Fibroblast of lung (primary cell): ENCODE results near the gene TRAK1. TPM values are rescaled to one million over a fixed set of nuclear protein-coding genes. Genes with fewer than 3 reads are reported as not detected.
"Not testable (repeated sequence)": the region's sequence is repeated elsewhere in the genome, so short reads cannot be mapped to it uniquely, and the experiment has no call there.

ENCODE experiments used
- DNase-seq, 2 donors: peaks; one replicate each; pipeline versions ENCODE4 v3.0.0 to v3.0.0-alpha.2; 2010; ENCODE audit warnings: low read depth in 2 of 2
- H2AFZ ChIP-seq: 2 replicates; pipeline ENCODE4 v1.5.1; 2012; ENCODE audit warnings: low read length, control low read depth, inconsistent platforms
- H3K27ac ChIP-seq: 2 replicates; pipeline ENCODE4 v1.5.1; 2011; ENCODE audit warnings: low read length, control low read depth; ENCODE audit not compliant: insufficient read depth
- H3K27me3 ChIP-seq: 2 replicates; pipeline ENCODE4 v1.5.1; 2011; ENCODE audit warnings: mild to moderate bottlenecking, low read length; ENCODE audit not compliant: control insufficient read depth, insufficient read depth
- H3K36me3 ChIP-seq: 2 replicates; pipeline ENCODE4 v1.5.1; 2011; ENCODE audit warnings: low read length; ENCODE audit not compliant: control insufficient read depth, insufficient read depth
- H3K4me1 ChIP-seq: 2 replicates; pipeline ENCODE4 v1.5.1; 2011; ENCODE audit warnings: low read length; ENCODE audit not compliant: control insufficient read depth, insufficient read depth; ENCODE audit errors: extremely low read depth
- H3K4me2 ChIP-seq: 2 replicates; pipeline ENCODE4 v1.5.1; 2011; ENCODE audit warnings: low read length, control low read depth; ENCODE audit not compliant: insufficient read depth; ENCODE audit errors: extremely low read depth
- H3K4me3 ChIP-seq, 4 experiments: fragments of 200-600 bp in 1 of 4; sonication (generic) in 1 of 4; replicated peaks in 1 of 4; 2 replicates each; pipeline ENCODE4 v1.5.1; 2011 to 2016; ENCODE audit warnings: low read length in 4 of 4, low read depth in 3 of 4, mild to moderate bottlenecking in 3 of 4, control low read depth in 2 of 4, inconsistent platforms in 1 of 4, mixed read lengths in 1 of 4; ENCODE audit not compliant: insufficient read depth in 1 of 4; ENCODE audit errors: control extremely low read depth in 1 of 4
- H3K79me2 ChIP-seq: 2 replicates; pipeline ENCODE4 v1.5.1; 2012; ENCODE audit warnings: mild to moderate bottlenecking, low read length, inconsistent platforms; ENCODE audit not compliant: control insufficient read depth, insufficient read depth
- H3K9ac ChIP-seq: 2 replicates; pipeline ENCODE4 v1.5.1; 2011; ENCODE audit warnings: mild to moderate bottlenecking, low read length, control low read depth; ENCODE audit not compliant: insufficient read depth
- H3K9me3 ChIP-seq: 2 replicates; pipeline ENCODE4 v1.5.1; 2012; ENCODE audit warnings: low read depth, low read length; ENCODE audit not compliant: control insufficient read depth, insufficient read depth
- H4K20me1 ChIP-seq: 2 replicates; pipeline ENCODE4 v1.5.1; 2011; ENCODE audit warnings: low read length; ENCODE audit not compliant: control insufficient read depth, insufficient read depth; ENCODE audit errors: extremely low read depth
- CTCF ChIP-seq, 2 donors: IDR thresholded peaks in 1 of 2; conservative IDR thresholded peaks in 1 of 2; 1 replicate in 1 of 2; 2 replicates in 1 of 2; pipeline ENCODE4 v1.5.1; 2011 to 2012; ENCODE audit warnings: low read length in 2 of 2, control low read depth in 1 of 2, inconsistent platforms in 1 of 2, low read depth in 1 of 2, mild to moderate bottlenecking in 1 of 2
- EZH2 ChIP-seq: IDR thresholded peaks from 2 replicates; pipeline ENCODE4 v1.5.1; 2012; ENCODE audit warnings: low read length, control low read depth, mild to moderate bottlenecking; ENCODE audit errors: missing control alignments
- polyA plus RNA-seq, 2 donors: library from polyadenylated mRNA; depleted of rRNA in 1 of 2; stranded (reverse) in 1 of 2; unstranded in 1 of 2; fragments of >200 nt; gene quantifications; 2 replicates each; pipeline ENCODE4 v1.2.1, GENCODE V29; 2011 to 2012; ENCODE audit warnings: missing spikeins in 1 of 2
- total RNA-seq: library from RNA; depleted of rRNA; stranded (reverse); fragments of >200 nt; gene quantifications from 2 replicates; pipeline ENCODE4 v1.2.1, GENCODE V29; 2014

The TRAK1 gene
- total and polyA plus RNA-seq, 2 donors (not counting 1 experiment from before 2014, with no cell fraction given), result 37.8 to 44.0 TPM

- no peak overlapping the region for H3K9ac ChIP-seq
- TF ChIP-seq EZH2 (no peak), CTCF (conservative IDR thresholded peaks at IDR 0.05 in 1 of 2, IDR thresholded peaks at IDR 0.05 in 1 of 2; ENCODE audit: low read depth in 1 of 2, low read length in 2 of 2) (no peak)
- H4K20me1 ChIP-seq, result no peaks in the 10 kb centered on the region
- no peak for DNase-seq
- H3K9me3 ChIP-seq, result no peaks in the 10 kb centered on the region
- peaks cover 15% of the 10 kb centered on the region for H3K4me1 ChIP-seq
- no peaks in the 10 kb centered on the region for H3K36me3 ChIP-seq
- no peak overlapping the region for H3K4me2 ChIP-seq
- peaks cover 59% of the 10 kb centered on the region for H3K79me2 ChIP-seq
- H3K27me3 ChIP-seq, result no peaks in the 10 kb centered on the region
- no peak overlapping the region for H3K4me3 ChIP-seq
- no peak overlapping the region for H2AFZ ChIP-seq
- H3K27ac ChIP-seq, result no peak overlapping the region
Measured at GRCh38 chr3:42045708-42046243, 45.4 kb upstream of the TRAK1 start.

GRCh38 chr3:42048526-42048925 is 42.6 kb upstream of the TRAK1 start:
- H3K4me3 ChIP-seq, H3K36me3 ChIP-seq, H3K9me3 ChIP-seq, H4K20me1 ChIP-seq, DNase-seq, H3K9ac ChIP-seq, H2AFZ ChIP-seq, H3K27ac ChIP-seq, H3K4me2 ChIP-seq, H3K27me3 ChIP-seq: not testable (repeated sequence)
- peaks cover 31% of the 10 kb centered on the region for H3K4me1 ChIP-seq
- peaks cover 61% of the 10 kb centered on the region for H3K79me2 ChIP-seq

GRCh38 chr3:42050126-42050525 is 41.0 kb upstream of the TRAK1 start:
- Histone ChIP-seq H3K9ac (no peak overlapping the region), H3K27ac (no peak overlapping the region), H3K4me2 (no peak overlapping the region), H3K4me1 (peaks cover 24% of the 10 kb centered on the region), H3K4me3 (no peak overlapping the region), H3K9me3 (no peaks in the 10 kb centered on the region), H3K36me3 (no peaks in the 10 kb centered on the region), H3K27me3 (no peaks in the 10 kb centered on the region), H2AFZ (no peak overlapping the region), H3K79me2 (peaks cover 60% of the 10 kb centered on the region), H4K20me1 (no peaks in the 10 kb centered on the region)
- TF ChIP-seq CTCF (conservative IDR thresholded peaks at IDR 0.05 in 1 of 2, IDR thresholded peaks at IDR 0.05 in 1 of 2; ENCODE audit: low read depth in 1 of 2, low read length in 2 of 2) (no peak), EZH2 (no peak)
- DNase-seq, result no peak
